ENCODE measurements around the gene BBS9. TPM values are rescaled to one million over a fixed set of nuclear protein-coding genes. Genes with fewer than 3 reads are reported as not detected.

Gene BBS9
- total RNA-seq, 2 donors from 2014 or later = 7.9 to 11.0 TPM

DNA sequence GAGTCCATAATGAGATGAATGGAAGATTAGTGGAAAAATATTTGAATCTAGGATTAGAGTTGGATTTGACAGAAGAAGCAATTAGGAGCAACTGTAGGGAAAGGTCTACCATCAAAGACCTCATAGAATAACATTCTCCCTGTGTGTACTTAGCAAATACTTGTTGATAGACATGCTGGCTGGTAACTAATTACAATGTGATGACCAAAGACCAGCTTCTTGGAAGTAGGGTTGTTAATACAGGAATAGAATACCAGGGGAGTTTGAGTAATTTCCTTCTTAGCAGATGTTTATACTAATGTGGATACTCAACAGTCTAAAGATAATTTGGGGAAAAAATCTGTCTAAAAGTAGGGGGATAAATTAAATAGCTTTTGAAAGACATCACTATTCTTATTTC is 418.5 kb downstream of the BBS9 start:
- intact Hi-C loops (cut with DNase I, micrococcal nuclease) = no loop called here
- DNase-seq = no peak
- no peak for ATAC-seq

DNA sequence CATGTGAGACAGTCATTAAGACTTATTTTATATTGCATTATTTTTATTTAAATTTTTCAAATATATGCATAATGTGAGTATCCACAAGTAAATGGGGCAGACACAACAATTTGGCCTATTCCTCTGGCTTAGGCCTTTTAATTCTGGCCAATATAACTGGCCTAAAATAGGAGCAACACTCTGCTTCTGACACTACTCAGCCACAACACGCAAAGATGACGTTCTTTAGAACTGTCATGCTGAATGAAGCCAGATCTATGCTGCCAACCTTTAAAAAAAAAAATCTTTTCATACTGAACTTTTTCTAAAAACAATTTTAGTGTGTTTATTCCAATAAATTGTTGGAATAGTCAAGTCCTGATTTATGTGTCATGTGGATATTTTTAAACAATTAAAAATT is 421.0 kb downstream of the BBS9 start:
- intact Hi-C loops (cut with DNase I, micrococcal nuclease) = no loop called here
- no peak for ATAC-seq
- DNase-seq = no peak

DNA sequence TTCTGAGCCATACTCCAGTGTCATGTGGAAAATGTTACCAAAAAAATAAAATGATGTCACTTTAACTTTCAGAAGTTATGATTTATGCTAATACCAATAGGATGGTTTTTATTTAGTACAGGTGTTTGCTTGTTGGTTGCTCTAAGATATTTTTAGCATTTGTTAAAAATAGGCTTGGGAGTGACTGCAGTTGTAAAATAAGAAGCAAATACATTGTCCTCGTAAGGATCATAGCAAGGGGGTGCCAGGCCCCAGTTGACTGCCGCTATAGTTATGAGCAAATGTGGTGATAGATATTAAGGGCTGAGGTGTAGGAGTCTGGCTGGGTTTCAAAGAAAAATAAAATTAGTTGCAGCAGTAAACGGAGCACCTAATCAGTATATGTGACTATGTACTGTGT is 421.6 kb downstream of the BBS9 start:
- intact Hi-C loops (cut with DNase I, micrococcal nuclease) = no loop called here
- DNase-seq (no peak), ATAC-seq (no peak)

DNA sequence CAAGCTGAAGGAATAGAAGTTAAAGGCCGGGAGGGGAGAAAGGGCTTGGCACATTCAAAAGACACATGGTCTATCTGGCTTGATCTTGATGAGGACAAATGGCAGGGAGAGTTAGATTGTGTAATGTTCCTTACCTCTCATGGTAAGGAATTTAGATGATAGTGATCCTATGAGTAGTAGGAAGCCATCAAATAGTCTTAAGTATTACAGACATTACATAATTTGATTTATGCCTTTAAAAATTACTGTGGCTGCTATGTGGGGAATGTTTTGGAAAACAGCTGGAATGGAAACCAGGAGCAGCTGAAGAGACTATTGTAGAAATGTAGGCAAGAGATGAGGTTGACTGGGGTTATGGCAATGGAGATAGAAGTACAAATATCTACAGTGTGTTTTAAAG is 424.7 kb downstream of the BBS9 start:
- DNase-seq (no peak), ATAC-seq (no peak)
- intact Hi-C loops (cut with DNase I, micrococcal nuclease) = no loop called here

DNA sequence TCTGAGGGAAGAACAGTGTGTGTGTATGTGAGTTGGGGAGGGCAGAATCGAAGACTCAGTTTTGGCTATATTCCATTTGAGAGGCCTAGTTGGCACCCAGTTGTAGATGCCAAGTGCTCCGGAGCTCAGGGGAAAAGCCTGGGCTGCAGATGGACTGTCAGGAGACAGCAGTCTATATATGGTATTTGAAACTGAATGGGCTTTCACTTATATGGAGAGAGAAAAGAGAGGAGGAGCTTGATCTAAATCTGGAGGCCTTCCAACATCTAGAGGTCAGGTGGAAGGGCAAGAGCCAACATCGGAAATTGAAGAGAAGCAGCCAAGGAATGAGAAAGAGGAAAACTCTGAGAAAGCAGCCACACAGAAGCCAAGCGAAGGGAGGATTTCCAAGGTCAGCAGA is 425.2 kb downstream of the BBS9 start:
- DNase-seq (no peak), ATAC-seq (no peak)
- intact Hi-C loops (cut with DNase I, micrococcal nuclease) = no loop called here

DNA sequence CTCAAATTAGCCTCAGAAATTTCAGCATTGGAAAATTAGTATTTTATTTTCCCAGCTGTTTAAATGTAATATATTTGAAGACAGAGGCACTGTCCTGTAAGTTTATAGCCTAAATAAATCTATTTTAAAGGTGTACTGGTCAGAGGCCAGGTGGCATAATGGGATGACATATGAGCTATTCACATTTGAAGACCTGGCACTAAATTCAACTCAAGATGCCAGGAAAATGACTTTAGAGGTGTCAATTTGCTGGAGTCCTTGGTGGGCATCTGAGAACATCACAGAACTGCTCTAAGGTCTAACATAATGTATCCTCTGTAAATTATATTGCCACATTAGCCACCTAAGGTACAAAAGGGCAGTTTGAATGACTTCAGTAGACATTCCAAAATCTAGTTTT is 427.1 kb downstream of the BBS9 start:
- no peak for DNase-seq
- ATAC-seq = no peak
- intact Hi-C loops (cut with DNase I, micrococcal nuclease) = no loop called here

DNA sequence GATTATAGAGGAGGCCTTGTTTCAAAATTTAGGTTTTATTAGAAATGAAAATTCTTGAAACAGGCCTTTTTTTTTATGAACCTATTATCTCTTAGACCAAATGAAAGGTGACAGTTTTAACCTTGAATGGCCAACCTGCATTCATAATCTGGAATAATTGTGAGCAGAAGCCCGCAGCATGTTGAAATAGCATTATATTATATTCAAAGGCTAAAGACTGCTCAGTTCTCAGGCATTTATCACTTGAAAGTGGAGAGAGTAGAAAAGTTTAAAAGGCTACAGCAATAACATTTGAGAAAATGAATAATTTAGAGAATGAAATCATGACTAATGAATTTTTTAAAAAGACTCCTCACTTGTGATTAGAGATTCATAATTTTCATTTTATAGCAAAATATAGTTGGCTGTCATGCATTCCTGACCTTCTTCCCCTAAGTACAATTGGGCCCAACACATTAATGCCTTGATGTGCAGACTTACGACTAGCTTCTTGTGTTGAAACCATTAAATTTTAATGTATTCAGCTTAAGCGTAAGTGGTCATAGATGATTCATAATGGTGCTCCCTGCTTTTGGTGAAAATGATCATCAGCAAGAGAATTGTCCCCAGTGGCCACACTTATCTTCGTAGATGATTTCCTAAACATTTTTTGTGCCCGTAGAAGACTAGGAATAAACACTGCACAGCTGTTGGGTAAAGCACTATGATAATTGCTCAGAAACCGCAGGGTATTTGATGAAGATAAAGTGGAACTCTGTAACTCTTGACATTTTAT is 429.4 kb downstream of the BBS9 start:
- intact Hi-C loops (cut with DNase I, micrococcal nuclease) = no loop called here
- ATAC-seq = no peak

DNA sequence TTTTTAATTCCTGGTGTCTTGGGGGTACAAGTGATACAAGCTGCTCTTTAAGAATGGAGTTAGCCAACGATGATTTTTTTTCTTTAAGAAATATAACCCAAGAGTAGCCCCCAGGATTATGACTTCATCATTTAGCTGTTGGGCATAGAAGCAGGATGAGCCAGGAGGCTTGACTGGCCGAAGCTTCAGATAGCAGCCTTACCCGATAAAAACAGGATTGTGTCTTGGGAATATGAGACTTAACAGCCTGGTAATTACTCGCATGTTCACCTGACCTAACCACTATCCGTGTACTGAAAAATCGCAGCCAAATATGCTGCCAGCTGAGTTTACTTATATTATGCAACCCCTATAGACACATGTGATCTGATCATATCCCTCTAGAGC is 430.0 kb downstream of the BBS9 start:
- intact Hi-C loops (cut with DNase I, micrococcal nuclease) = no loop called here
- no peak for ATAC-seq
- no peak for DNase-seq

More for the DNA sequence above, 429.4 kb downstream of the BBS9 start:
- DNase-seq = no peak

DNA sequence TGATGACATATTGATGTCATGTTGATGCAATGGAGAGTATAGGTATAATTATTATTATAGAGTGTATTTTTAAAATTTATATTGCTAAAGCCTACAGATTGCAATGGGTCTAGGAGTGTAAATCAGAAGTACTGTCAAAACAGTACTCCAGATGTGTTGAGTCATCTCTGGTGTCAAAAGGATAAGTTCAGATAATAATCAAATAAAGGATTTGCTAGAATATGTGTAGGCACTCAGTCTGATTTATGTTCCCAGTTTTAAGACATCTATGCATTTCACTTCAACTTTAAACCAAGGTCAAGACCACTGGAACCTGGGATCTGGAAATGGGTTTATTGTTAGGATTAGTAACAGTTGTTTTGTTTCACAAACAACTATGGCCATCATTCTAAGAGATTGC is 433.6 kb downstream of the BBS9 start:
- DNase-seq = no peak
- intact Hi-C loops (cut with DNase I, micrococcal nuclease) = no loop called here
- no peak for ATAC-seq

DNA sequence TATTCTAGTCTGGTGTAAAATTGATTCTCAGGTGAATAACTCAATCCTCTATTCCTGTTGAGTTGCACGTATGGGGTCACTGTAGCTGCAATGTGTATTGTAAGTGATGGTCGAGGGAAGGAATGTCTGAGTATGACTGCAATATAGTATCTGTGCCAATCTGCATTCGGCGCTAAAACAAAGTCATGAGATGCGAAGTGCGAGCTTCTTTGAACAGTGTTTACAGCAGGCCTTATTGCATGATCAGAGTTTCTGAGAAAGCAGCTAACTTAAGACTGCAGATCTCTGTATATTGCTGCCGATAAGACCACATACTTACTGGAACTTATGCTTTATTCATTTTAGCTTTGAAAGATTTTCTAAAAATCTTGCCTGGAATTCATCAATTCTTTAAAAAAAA is 434.3 kb downstream of the BBS9 start:
- DNase-seq (no peak), ATAC-seq (no peak)
- intact Hi-C loops (cut with DNase I, micrococcal nuclease) = no loop called here

DNA sequence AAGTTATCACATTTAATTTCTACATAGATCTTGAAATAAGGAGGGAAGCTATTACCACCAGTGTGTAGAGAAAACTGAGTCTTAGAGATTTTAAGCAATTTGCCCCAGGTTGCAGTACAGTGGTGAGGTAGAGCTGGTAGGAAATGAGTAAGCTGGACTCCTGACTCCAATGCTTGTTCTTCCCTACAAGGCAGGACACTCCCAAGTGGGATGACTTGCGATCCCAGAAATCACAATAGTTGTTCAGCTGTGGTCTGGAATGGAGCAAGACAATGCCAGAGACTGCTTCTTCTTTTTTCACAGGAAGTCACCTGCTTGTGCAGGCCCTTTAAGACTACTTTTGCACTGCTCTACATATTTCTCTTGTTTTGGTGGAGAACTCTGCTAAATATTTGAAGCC is 448.8 kb downstream of the BBS9 start:
- ATAC-seq (no peak), DNase-seq (no peak)
- intact Hi-C loops (cut with DNase I, micrococcal nuclease) = no loop called here

DNA sequence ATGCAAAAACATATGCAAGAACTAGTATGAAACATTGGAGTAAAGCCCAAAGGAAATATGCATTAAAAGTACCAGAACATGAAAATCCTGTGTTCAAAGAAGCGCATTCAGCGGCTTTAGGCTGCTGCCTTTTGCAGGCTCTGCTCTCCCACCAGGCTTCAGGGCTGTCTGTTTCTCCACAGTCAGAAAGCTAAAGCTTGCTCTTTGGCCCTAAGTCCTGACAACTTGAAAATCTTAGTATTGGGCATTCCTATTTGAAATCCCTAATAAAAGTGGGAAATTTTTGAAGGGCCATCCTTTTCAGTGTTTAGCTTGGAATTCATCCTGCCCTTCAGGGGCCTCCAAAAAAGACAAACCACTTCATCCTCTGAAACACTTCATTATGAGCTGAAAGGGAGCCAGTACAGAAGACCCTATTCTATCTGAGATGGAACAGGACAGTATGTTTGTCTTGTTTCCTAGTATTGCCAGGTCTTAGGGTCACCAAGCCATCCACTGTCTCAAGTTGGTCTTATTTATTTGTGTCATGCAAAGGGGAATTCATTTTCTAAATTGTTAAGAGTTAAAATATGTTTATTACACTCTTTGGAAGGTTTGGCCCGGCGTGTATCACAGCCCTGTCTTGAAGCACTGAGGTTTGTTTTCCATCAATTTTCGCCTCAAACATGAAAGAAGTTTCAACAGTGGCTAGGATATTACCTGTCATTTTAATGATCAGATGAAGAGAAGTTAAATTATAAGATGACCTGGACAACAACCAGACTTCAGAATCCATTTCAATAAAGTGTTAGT is 449.7 kb downstream of the BBS9 start:
- intact Hi-C loops (cut with DNase I, micrococcal nuclease) = no loop called here
- DNase-seq (no peak), ATAC-seq (no peak)

DNA sequence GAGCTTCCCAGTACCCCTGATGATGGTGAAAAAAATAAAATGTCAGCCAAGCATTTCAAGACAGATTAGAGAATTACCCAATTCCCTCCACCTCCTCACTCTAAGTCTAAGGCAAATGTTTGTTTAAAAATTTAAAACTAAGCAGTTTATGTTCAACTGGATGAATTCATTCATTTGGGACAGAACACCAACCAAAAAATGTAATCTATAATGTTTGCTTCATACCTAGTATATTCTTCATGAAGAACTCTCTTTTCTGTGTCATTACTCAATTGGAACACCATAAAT is 450.3 kb downstream of the BBS9 start:
- intact Hi-C loops (cut with DNase I, micrococcal nuclease) = no loop called here
- ATAC-seq (no peak), DNase-seq (no peak)

DNA sequence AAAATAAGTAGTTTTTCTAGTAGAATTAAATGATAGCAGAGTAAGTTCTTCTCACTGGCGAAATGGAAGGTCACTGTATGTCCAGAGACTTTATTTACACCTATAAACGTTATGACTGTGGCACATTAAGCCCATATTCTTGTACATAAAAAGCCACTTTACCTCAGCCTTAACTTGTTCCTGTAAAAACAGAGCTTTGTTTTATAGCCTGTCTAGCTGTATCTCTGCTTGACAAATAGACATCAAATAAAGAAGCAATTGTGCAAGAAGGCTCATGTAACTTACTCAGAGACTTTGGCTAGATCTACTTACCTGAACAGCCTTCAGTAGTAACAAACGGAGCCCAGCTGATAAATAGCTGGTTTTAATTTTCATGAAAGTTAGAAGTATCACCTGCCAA is 451.9 kb downstream of the BBS9 start:
- intact Hi-C loops (cut with DNase I, micrococcal nuclease) = no loop called here
- DNase-seq = no peak
- ATAC-seq = peak; percentile 76

DNA sequence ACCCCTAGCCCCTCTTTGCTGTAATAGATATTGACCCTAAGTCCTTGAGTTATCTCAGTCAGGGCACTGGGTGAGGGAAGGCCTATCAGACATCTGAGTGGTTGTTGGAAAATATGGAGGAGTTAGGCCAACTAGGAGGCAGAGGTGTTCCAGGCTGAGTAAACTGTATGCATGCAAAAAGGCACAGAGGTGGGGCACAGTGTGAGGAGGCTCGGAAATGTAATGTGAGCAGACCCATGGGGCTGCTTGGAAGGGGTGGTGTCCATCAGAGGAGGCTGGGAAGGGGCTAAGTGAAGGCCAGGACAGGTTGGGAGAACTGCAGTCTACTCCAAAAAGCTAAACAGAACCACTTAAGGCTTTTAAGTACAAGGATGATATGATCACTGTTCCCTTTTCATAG is 452.7 kb downstream of the BBS9 start:
- intact Hi-C loops (cut with DNase I, micrococcal nuclease) = no loop called here
- DNase-seq (no peak), ATAC-seq (no peak)

DNA sequence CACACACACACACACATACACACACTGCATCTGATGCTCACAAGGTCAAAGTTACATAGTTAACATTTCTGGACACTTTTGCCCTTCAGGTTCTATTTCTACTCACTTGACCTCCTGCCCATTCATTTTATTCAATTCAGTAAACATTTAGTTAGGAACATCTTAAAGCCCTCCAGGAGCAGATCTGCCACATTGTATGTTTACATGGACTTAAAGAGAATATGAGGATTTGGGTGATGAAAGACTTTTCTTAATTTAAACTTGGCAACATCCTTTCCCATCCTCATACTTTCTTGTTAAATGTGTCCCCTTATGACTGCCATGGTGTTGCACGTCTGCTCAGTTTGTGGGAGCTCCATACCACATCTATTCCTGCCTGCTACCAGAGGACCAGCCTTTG is 453.2 kb downstream of the BBS9 start:
- intact Hi-C loops (cut with DNase I, micrococcal nuclease) = no loop called here
- ATAC-seq (no peak), DNase-seq (no peak)

DNA sequence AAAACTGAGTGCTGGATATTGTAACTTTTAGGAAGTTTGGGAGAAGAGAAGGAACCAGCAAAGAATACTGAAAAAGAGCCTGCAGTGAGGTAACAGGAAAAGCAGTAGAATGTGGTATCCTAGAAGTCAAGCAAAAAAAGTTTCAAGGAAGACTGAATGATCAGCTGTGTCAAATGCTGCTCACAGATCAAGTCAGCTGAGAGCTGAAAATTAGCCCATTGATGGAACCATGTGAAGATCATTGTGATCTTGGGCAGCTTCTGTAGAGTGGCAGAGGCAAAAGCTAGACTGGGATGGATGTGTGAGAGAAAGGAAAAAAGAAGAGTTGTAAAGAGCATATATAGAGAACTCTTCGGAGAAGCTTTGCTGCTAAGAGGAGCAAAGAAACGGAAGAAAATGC is 460.5 kb downstream of the BBS9 start:
- intact Hi-C loops (cut with DNase I, micrococcal nuclease) = no loop called here
- DNase-seq (no peak), ATAC-seq (no peak)

DNA sequence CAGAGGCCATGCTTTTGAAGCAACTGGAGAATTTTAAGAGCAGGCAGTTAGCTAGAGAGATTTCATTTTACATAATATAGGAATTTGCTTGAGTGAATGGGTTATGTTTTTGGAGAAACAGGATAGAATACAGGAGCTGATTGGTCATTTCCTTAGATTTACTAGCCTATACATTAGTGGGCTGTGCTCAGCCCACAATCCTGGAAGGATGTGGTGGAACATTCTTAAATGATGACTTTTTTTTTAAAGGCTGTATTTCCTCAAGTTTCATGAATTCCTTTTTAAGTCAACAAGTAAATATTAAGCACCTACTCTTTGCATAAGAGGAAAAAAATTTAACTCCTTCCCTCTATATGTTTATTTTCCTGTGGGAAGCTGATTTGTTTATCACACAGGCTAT is 461.6 kb downstream of the BBS9 start:
- ATAC-seq (no peak), DNase-seq (no peak)
- intact Hi-C loops (cut with DNase I, micrococcal nuclease) = no loop called here

DNA sequence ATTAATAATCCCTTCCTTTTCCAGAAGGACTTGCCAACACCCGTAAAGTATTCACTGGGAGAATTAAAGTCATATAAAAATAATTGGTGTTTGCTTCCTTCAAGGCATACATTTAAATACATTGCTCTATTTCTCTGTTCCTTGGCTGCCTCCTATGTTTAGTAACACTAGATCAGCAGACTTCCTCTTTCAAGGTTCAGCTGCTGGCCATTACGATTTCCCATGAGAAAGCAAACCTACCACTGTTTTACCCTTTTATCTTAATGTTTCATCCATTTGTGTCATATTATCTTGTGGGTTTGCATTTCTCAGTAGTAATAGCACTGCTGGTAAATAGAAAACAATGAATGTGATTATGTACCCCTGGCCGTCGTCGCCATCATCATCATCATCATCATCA is 462.1 kb downstream of the BBS9 start:
- no peak for DNase-seq
- ATAC-seq = no peak
- intact Hi-C loops (cut with DNase I, micrococcal nuclease) = no loop called here

DNA sequence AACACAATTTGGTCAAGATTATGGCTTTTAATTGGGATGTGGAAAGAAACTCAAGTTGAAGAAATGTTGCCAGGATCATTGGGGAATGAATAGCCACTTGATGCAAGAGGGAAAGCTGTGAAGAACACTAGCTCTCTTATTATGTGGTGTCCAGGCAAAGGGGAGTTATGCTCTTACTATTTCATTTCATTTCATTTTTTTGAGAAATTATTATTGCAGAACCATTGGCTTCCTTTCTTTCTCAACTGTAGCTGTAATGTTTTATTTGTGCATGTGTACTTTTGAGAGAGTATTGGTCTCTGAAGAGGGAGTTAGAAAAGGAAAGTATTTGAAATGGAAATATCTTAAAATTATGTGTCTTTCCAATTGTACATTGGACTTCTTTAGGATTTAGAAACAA is 463.4 kb downstream of the BBS9 start:
- intact Hi-C loops (cut with DNase I, micrococcal nuclease) = no loop called here
- no peak for ATAC-seq
- no peak for DNase-seq

DNA sequence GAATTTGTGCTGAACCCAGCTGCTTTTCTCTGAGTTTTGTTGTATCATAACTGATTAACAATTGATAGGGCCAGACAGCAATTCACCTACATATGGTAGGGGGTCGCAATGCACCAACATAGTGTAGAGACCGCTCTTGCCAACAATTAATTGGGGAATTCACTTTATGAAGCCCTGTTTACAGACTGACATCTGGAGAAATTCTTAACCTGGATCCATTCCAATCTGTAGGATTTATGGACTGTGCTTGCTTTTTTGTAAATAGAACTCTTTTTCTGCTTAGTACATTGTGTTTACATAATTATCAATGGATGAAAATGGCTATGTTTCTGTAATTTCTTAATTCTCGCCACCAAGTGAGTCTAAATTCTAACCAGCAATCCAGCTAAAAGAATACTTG is 464.2 kb downstream of the BBS9 start:
- intact Hi-C loops (cut with DNase I, micrococcal nuclease) = no loop called here
- no peak for ATAC-seq
- no peak for DNase-seq

Measured in left colon (tissue), 2 donors.